GM19099 (cell line): ENCODE measurements around the gene FZD4.

Source experiments
- POLR2A ChIP-seq: IDR thresholded peaks from 3 replicates; pipeline ENCODE4 v1.6.1; 2011; ENCODE audit warnings: low read depth; ENCODE audit not compliant: insufficient read length; ENCODE audit errors: extremely low read depth

FZD4 gene

GRCh38 chr11:86980086-86980796 lies 25.0 kb upstream of the FZD4 start:
- no peak for TF ChIP-seq POLR2A

GRCh38 chr11:86978756-86979608 lies 23.8 kb upstream of the FZD4 start:
- TF ChIP-seq POLR2A = no peak

GRCh38 chr11:86978247-86978646 lies 23.1 kb upstream of the FZD4 start:
- no peak for TF ChIP-seq POLR2A

GRCh38 chr11:86977441-86978050 lies 22.4 kb upstream of the FZD4 start:
- no peak for TF ChIP-seq POLR2A

- TF ChIP-seq POLR2A = no peak
These were observed 17.5 kb upstream of the FZD4 start for GRCh38 chr11:86972734-86973133.

GRCh38 chr11:86969258-86969657 lies 14.1 kb upstream of the FZD4 start:
- no peak for TF ChIP-seq POLR2A

GRCh38 chr11:86957976-86958646 lies 2.9 kb upstream of the FZD4 start:
- TF ChIP-seq POLR2A = no peak

- no peak for TF ChIP-seq POLR2A
These were observed 1.7 kb upstream of the FZD4 start for GRCh38 chr11:86956905-86957195.

GRCh38 chr11:86955111-86955360 lies 159 bp downstream of the FZD4 start:
- TF ChIP-seq POLR2A = no peak

- no peak for TF ChIP-seq POLR2A
These were observed 705 bp downstream of the FZD4 start for GRCh38 chr11:86954269-86955110.

GRCh38 chr11:86952221-86952875 lies 2.8 kb downstream of the FZD4 start:
- no peak for TF ChIP-seq POLR2A

GRCh38 chr11:86951706-86952105 lies 3.5 kb downstream of the FZD4 start:
- no peak for TF ChIP-seq POLR2A

- no peak for TF ChIP-seq POLR2A
These were observed 4.6 kb downstream of the FZD4 start for GRCh38 chr11:86950661-86950995.

GRCh38 chr11:86949995-86950660 lies 5.1 kb downstream of the FZD4 start:
- no peak for TF ChIP-seq POLR2A
